Measurements from ENCODE around the gene COX14. TPM values are rescaled to one million over a fixed set of nuclear protein-coding genes. Genes with fewer than 3 reads are reported as not detected.

Gene COX14
- polyA plus RNA-seq, 2 donors: 22.8 to 56.8 TPM

DNA sequence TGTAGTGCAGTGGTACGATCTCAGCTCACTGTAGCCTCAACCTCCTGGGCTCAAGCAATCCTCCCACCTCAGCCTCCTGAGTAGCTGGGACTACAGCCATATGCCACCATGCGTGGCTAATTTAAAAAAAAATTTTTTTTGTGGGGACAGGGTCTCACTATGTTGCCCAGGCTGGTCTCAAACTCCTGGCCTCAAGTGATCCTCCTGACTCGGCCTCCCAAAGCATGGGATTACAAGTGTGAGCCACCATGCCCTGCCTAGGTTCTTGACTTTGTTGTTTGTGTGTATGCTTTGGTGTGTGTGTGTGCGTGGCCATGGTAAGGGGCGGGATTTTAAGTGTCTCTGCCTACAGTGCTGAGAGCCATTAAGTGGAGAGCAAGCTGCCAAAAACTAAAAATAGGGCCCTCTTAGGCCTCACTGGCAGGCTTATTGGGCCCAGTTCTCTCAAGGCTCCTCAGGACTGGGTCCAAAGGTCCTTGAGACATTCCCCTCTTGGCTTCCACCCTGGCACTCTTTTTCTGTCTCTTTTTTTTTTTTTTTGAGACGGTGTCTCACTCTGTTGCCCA is 5.1 kb downstream of the COX14 start:
- H3K9me3 ChIP-seq (ENCODE audit: control insufficient read depth in 2 of 2, insufficient read depth in 1 of 2, low read depth in 1 of 2, low read length in 1 of 2): no peaks in the 10 kb centered on the region
- peaks cover 0 to 2% of the 10 kb centered on the region in 2 donors for H3K4me1 ChIP-seq (ENCODE audit: control insufficient read depth in 2 of 2, insufficient read depth in 2 of 2, low read length in 1 of 2)
- no peak overlapping the region for H3K4me3 ChIP-seq (ENCODE audit: low read depth in 1 of 2, low read length in 2 of 2)
- H3K27ac ChIP-seq (ENCODE audit: low read depth in 2 of 2, low read length in 1 of 2): no peak overlapping the region
- peaks cover 0 to 10% of the 10 kb centered on the region in 2 donors for H3K36me3 ChIP-seq (ENCODE audit: control insufficient read depth in 2 of 2, insufficient read depth in 2 of 2, low read length in 1 of 2)
- H3K27me3 ChIP-seq (ENCODE audit: control insufficient read depth in 1 of 2, insufficient read depth in 2 of 2, low read length in 2 of 2): no peaks in the 10 kb centered on the region
- 84 to 88% methylated on average over 5 to 6 of the region's 6 CpGs for WGBS, 2 donors

DNA sequence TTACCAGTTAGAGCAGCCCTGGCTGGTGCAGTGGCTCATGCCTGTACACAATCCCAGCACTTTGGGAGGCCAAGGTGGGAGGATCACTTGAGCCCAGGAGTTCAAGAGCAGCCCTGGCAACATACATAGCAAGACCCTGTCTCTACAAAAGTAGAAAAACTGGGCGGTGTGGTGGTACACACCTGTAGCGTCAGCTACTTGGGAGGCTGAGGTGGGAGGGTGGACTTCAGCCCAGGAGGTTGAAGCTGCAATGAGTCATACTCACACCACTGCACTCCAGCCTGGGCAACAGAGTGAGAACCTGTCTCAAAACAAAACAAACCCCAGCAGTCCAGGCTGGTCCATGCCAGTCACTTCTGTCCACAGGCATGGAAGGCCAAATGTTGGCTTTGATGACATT is 7.4 kb downstream of the COX14 start:
- Histone ChIP-seq H3K4me3 (ENCODE audit: low read depth in 1 of 2, low read length in 2 of 2) (no peak overlapping the region), H3K27me3 (ENCODE audit: control insufficient read depth in 1 of 2, insufficient read depth in 2 of 2, low read length in 2 of 2) (no peaks in the 10 kb centered on the region), H3K36me3 (ENCODE audit: control insufficient read depth in 2 of 2, insufficient read depth in 2 of 2, low read length in 1 of 2) (peaks cover 0 to 18% of the 10 kb centered on the region in 2 donors), H3K27ac (ENCODE audit: low read depth in 2 of 2, low read length in 1 of 2) (no peak overlapping the region), H3K4me1 (ENCODE audit: control insufficient read depth in 2 of 2, insufficient read depth in 2 of 2, low read length in 1 of 2) (no peaks in the 10 kb centered on the region), H3K9me3 (ENCODE audit: control insufficient read depth in 2 of 2, insufficient read depth in 1 of 2, low read depth in 1 of 2, low read length in 1 of 2) (no peaks in the 10 kb centered on the region)
- WGBS, 2 donors: 99 to 100% methylated on average over 2 of the region's 2 CpGs

DNA sequence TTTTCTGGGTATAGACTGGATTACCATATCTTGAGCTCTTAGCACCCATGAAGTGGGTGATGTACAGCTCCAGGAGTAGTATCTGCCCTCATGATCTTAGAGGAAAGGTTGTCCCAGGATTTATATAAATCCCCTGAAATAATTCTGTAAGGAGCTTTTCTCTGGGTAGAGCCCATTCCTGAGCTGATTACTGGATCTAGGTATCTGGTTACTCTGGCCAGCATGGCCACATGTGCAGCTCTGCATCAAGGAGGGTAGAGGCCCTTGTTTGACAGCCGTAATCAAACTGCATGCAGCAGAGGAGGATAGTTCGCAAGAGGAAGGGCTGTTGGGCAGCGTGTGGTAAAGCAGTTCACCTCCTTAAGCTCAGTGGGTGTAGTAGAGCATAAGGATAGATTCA is 8.5 kb downstream of the COX14 start:
- Histone ChIP-seq H3K36me3 (ENCODE audit: control insufficient read depth in 2 of 2, insufficient read depth in 2 of 2, low read length in 1 of 2) (peaks cover 0 to 18% of the 10 kb centered on the region in 2 donors), H3K4me1 (ENCODE audit: control insufficient read depth in 2 of 2, insufficient read depth in 2 of 2, low read length in 1 of 2) (no peaks in the 10 kb centered on the region), H3K4me3 (ENCODE audit: low read depth in 1 of 2, low read length in 2 of 2) (no peak overlapping the region), H3K27me3 (ENCODE audit: control insufficient read depth in 1 of 2, insufficient read depth in 2 of 2, low read length in 2 of 2) (no peaks in the 10 kb centered on the region), H3K9me3 (ENCODE audit: control insufficient read depth in 2 of 2, insufficient read depth in 1 of 2, low read depth in 1 of 2, low read length in 1 of 2) (no peaks in the 10 kb centered on the region), H3K27ac (ENCODE audit: low read depth in 2 of 2, low read length in 1 of 2) (no peak overlapping the region)
- 91 to 94% methylated on average over 3 of the region's 3 CpGs for WGBS, 2 donors

DNA sequence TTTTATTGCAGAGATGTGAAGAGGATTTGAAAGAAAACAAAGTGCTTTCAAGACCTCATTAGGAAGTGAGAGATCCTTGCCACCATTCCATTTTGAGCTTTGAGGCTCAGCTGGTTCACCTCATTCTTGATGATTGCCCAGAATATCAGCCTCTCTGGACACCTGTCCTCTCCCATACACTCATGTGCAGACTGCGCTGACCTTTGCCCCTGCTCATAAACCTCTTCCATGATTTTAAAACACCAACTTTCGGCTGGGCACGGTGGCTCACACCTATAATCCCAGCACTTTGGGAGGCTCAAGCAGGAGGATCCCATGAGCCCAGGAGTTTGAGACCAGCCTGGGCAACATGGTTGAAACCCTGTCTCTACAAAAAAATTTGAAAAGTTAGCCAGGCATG is 8.9 kb downstream of the COX14 start:
- Histone ChIP-seq H3K4me1 (ENCODE audit: control insufficient read depth in 2 of 2, insufficient read depth in 2 of 2, low read length in 1 of 2) (no peaks in the 10 kb centered on the region), H3K4me3 (ENCODE audit: low read depth in 1 of 2, low read length in 2 of 2) (no peak overlapping the region), H3K27ac (ENCODE audit: low read depth in 2 of 2, low read length in 1 of 2) (no peak overlapping the region), H3K27me3 (ENCODE audit: control insufficient read depth in 1 of 2, insufficient read depth in 2 of 2, low read length in 2 of 2) (no peaks in the 10 kb centered on the region), H3K36me3 (ENCODE audit: control insufficient read depth in 2 of 2, insufficient read depth in 2 of 2, low read length in 1 of 2) (peaks cover 0 to 18% of the 10 kb centered on the region in 2 donors), H3K9me3 (ENCODE audit: control insufficient read depth in 2 of 2, insufficient read depth in 1 of 2, low read depth in 1 of 2, low read length in 1 of 2) (no peaks in the 10 kb centered on the region)
- WGBS, 2 donors: 95 to 96% methylated on average over 3 of the region's 3 CpGs

DNA sequence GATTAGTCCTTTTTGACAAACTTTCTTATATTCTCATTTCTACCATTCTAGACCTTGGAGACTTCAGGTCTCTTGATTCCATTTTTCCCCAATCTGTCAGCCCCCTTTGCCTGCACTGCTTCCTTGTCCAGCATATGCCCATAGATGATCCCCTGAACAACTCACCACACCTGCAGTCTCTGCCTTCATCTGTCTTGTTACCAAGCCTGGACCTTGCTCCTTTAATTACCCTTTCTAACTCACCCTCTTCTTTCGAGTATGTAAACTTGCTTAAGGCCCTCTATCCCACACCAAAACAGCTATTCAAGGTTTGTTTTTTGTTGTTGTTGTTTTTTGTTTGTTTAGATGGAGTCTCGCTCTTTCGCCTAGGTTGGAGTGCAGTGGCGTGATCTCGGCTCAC is 9.6 kb downstream of the COX14 start:
- Histone ChIP-seq H3K4me1 (ENCODE audit: control insufficient read depth in 2 of 2, insufficient read depth in 2 of 2, low read length in 1 of 2) (no peaks in the 10 kb centered on the region), H3K9me3 (ENCODE audit: control insufficient read depth in 2 of 2, insufficient read depth in 1 of 2, low read depth in 1 of 2, low read length in 1 of 2) (no peaks in the 10 kb centered on the region), H3K27me3 (ENCODE audit: control insufficient read depth in 1 of 2, insufficient read depth in 2 of 2, low read length in 2 of 2) (no peaks in the 10 kb centered on the region), H3K36me3 (ENCODE audit: control insufficient read depth in 2 of 2, insufficient read depth in 2 of 2, low read length in 1 of 2) (peaks cover 0 to 18% of the 10 kb centered on the region in 2 donors), H3K27ac (ENCODE audit: low read depth in 2 of 2, low read length in 1 of 2) (no peak overlapping the region), H3K4me3 (ENCODE audit: low read depth in 1 of 2, low read length in 2 of 2) (no peak overlapping the region)
- 80 to 82% methylated on average over 5 of the region's 5 CpGs for WGBS, 2 donors

DNA sequence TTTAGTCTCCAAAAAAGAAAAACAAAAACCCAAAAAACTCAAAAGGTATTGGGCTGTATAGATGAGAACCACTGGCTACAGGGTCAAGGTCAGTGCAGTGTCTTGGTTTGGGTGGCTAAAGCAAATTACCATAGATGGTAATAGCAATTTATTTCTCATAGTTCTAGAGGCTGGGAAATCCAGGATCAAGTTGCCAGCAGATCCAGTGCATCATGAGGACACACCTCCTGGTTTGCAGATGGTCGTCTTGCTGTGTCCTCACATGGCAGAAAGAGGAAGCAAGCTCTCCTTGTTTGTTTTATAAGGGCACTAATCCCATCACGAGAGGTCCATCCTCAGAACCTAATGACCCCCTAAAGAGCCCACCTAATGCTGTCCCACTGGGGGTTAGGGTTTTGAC is 11.2 kb downstream of the COX14 start:
- Histone ChIP-seq H3K9me3 (ENCODE audit: control insufficient read depth in 2 of 2, insufficient read depth in 1 of 2, low read depth in 1 of 2, low read length in 1 of 2) (no peaks in the 10 kb centered on the region), H3K4me1 (ENCODE audit: control insufficient read depth in 2 of 2, insufficient read depth in 2 of 2, low read length in 1 of 2) (no peaks in the 10 kb centered on the region), H3K36me3 (ENCODE audit: control insufficient read depth in 2 of 2, insufficient read depth in 2 of 2, low read length in 1 of 2) (peaks cover 0 to 22% of the 10 kb centered on the region in 2 donors), H3K27me3 (ENCODE audit: control insufficient read depth in 1 of 2, insufficient read depth in 2 of 2, low read length in 2 of 2) (no peaks in the 10 kb centered on the region), H3K4me3 (ENCODE audit: low read depth in 1 of 2, low read length in 2 of 2) (no peak overlapping the region), H3K27ac (ENCODE audit: low read depth in 2 of 2, low read length in 1 of 2) (no peak overlapping the region)
- WGBS, 2 donors: 69 to 83% methylated on average over 2 of the region's 2 CpGs

DNA sequence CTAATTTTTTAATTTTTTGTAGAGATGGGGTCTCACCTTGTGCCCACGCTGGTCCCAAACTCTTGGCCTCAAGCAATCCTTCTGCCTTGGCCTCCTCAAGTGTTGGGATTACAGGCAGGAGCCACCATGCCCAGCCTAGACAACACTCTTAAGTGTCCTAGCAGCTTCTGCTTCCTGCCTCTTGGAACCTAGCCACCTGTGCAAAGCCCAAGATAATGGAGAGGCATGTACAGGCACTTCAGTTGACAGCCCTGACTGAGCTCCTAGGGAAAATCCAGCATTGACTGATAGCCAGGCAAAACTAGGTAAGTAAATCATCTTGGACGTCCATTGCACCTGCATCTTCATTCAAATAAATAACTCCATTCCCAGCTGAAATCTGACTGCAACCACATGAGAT is 15.5 kb downstream of the COX14 start:
- Histone ChIP-seq H3K36me3 (ENCODE audit: control insufficient read depth in 2 of 2, insufficient read depth in 2 of 2, low read length in 1 of 2) (peaks cover 8 to 23% of the 10 kb centered on the region in 2 donors), H3K27me3 (ENCODE audit: control insufficient read depth in 1 of 2, insufficient read depth in 2 of 2, low read length in 2 of 2) (no peaks in the 10 kb centered on the region), H3K4me1 (ENCODE audit: control insufficient read depth in 2 of 2, insufficient read depth in 2 of 2, low read length in 1 of 2) (no peaks in the 10 kb centered on the region), H3K27ac (ENCODE audit: low read depth in 2 of 2, low read length in 1 of 2) (no peak overlapping the region), H3K4me3 (ENCODE audit: low read depth in 1 of 2, low read length in 2 of 2) (no peak overlapping the region), H3K9me3 (ENCODE audit: control insufficient read depth in 2 of 2, insufficient read depth in 1 of 2, low read depth in 1 of 2, low read length in 1 of 2) (no peaks in the 10 kb centered on the region)
- 47 to 56% methylated on average over 2 of the region's 2 CpGs for WGBS, 2 donors

DNA sequence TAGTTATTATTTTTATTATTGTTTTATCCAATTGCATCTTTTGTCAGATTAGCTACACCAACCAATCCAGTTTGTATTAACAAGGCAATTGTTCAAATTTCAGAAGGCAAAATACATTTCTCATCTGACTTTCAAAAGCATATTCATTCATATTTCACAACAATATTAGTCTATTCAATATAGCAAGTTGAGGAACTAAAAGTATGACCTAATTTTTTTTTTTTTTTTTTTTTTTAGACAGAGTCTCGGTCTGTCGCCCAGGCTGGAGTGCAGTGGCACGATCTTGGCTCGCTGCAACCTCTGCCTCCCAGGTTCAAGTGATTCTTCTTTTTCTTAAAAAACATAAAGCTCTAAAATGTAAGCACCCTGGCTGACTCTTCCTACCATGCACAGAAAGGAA is 17.3 kb downstream of the COX14 start:
- no peak overlapping the region for H3K4me3 ChIP-seq (ENCODE audit: low read depth in 1 of 2, low read length in 2 of 2)
- H3K36me3 ChIP-seq (ENCODE audit: control insufficient read depth in 2 of 2, insufficient read depth in 2 of 2, low read length in 1 of 2): peaks cover 8 to 15% of the 10 kb centered on the region in 2 donors
- no peaks in the 10 kb centered on the region for H3K4me1 ChIP-seq (ENCODE audit: control insufficient read depth in 2 of 2, insufficient read depth in 2 of 2, low read length in 1 of 2)
- no peaks in the 10 kb centered on the region for H3K9me3 ChIP-seq (ENCODE audit: control insufficient read depth in 2 of 2, insufficient read depth in 1 of 2, low read depth in 1 of 2, low read length in 1 of 2)
- WGBS, 2 donors: 72 to 81% methylated on average over 4 of the region's 4 CpGs
- no peak overlapping the region for H3K27ac ChIP-seq (ENCODE audit: low read depth in 2 of 2, low read length in 1 of 2)
- no peaks in the 10 kb centered on the region for H3K27me3 ChIP-seq (ENCODE audit: control insufficient read depth in 1 of 2, insufficient read depth in 2 of 2, low read length in 2 of 2)

DNA sequence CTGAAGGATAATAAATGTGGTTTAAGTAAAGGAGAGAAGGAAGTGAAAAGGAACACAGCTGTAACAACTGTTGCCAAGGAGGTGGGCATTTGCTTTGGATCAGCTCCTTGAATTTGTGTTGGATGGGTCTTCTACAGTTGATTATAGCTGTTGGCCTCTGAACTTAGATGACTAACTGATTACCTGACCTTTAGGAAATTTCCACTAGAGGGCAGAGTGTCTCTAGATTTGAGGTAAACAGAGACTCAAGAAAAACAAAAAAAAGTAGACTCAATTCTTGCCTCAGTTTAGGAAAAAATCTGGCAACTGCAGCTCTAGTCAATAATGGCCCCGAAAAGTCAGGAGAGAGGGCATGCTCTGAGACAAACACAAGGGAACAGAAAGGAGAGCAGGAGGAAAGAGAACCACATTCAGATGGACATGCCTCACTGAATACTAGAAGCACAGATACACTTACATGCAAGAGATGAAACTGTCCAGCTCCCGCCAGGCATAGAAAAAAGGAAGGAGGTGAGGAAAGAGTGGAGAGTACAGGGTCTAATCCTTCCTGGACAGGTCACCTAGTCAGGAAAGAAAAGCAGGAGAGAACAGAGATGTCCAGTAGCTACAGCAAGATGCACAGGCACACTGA is 20.6 kb downstream of the COX14 start:
- no peak overlapping the region for H3K4me3 ChIP-seq (ENCODE audit: low read depth in 1 of 2, low read length in 2 of 2)
- H3K4me1 ChIP-seq (ENCODE audit: control insufficient read depth in 2 of 2, insufficient read depth in 2 of 2, low read length in 1 of 2): no peaks in the 10 kb centered on the region
- no peak overlapping the region for H3K27ac ChIP-seq (ENCODE audit: low read depth in 2 of 2, low read length in 1 of 2)
- no peaks in the 10 kb centered on the region for H3K27me3 ChIP-seq (ENCODE audit: control insufficient read depth in 1 of 2, insufficient read depth in 2 of 2, low read length in 2 of 2)
- 59 to 71% methylated on average over 2 of the region's 2 CpGs for WGBS, 2 donors
- H3K9me3 ChIP-seq (ENCODE audit: control insufficient read depth in 2 of 2, insufficient read depth in 1 of 2, low read depth in 1 of 2, low read length in 1 of 2): no peaks in the 10 kb centered on the region
- H3K36me3 ChIP-seq (ENCODE audit: control insufficient read depth in 2 of 2, insufficient read depth in 2 of 2, low read length in 1 of 2): peaks cover 14% of the 10 kb centered on the region in 2 donors

DNA sequence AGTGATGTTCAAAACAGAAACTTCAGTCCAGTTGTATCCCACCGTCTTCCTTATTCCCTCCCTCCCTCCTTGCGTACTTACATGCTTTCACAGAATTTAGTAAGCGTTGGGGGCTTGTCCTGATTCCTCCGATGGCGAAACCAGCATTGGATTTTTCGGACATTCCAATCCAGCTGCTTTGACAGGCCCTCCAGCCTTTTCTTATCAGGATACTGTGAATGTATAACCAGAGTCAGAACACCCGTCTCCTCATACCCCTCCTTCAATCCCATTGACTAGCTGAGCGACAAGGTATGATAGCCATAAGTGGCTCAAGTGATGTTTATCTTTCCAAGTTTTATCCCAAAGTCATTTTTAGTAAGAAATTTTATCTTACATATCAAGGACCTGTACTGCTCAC is 31.0 kb downstream of the COX14 start:
- 86 to 89% methylated on average over 8 of the region's 8 CpGs for WGBS, 2 donors
- H3K27me3 ChIP-seq (ENCODE audit: control insufficient read depth in 1 of 2, insufficient read depth in 2 of 2, low read length in 2 of 2): no peaks in the 10 kb centered on the region
- no peak overlapping the region for H3K4me3 ChIP-seq (ENCODE audit: low read depth in 1 of 2, low read length in 2 of 2)
- no peaks in the 10 kb centered on the region for H3K9me3 ChIP-seq (ENCODE audit: control insufficient read depth in 2 of 2, insufficient read depth in 1 of 2, low read depth in 1 of 2, low read length in 1 of 2)
- no peak overlapping the region for H3K27ac ChIP-seq (ENCODE audit: low read depth in 2 of 2, low read length in 1 of 2)
- H3K36me3 ChIP-seq (ENCODE audit: control insufficient read depth in 2 of 2, insufficient read depth in 2 of 2, low read length in 1 of 2): no peaks in the 10 kb centered on the region
- H3K4me1 ChIP-seq (ENCODE audit: control insufficient read depth in 2 of 2, insufficient read depth in 2 of 2, low read length in 1 of 2): no peaks in the 10 kb centered on the region

Data from esophagus (tissue), 2 donors.